SK-N-SH treated with all-trans-retinoic acid at 6 μM for 48 hours (cell line): ENCODE data around the gene KBTBD12.

Experiments
- ATAC-seq: fragments of 200-7000 bp; cut with Tn5 transposase; 3 replicates; pipeline ENCODE4 v1.9.1; 2020; ENCODE audit warnings: mild to moderate bottlenecking, moderate library complexity
- ARNTL ChIP-seq: fragments of 450-650 bp; formaldehyde crosslinking; IDR thresholded peaks from 2 replicates; pipeline ENCODE4 v1.5.0; 2020; ENCODE audit warnings: low read depth, mild to moderate bottlenecking, moderate library complexity, borderline replicate concordance
- BACH2 ChIP-seq: fragments of 250-450 bp; sonication (Bioruptor Pico); IDR thresholded peaks from 2 replicates; pipeline ENCODE4 v1.9.0; 2021; ENCODE audit warnings: mild to moderate bottlenecking, borderline replicate concordance
- CSDC2 ChIP-seq: fragments of 250-450 bp; sonication (Bioruptor Pico); IDR thresholded peaks from 2 replicates; pipeline ENCODE4 v1.5.0; 2020; ENCODE audit warnings: mild to moderate bottlenecking, moderate library complexity
- ESRRG ChIP-seq: fragments of 250-450 bp; sonication (Bioruptor Pico); IDR thresholded peaks from 2 replicates; pipeline ENCODE4 v1.6.1; 2021; ENCODE audit warnings: mild to moderate bottlenecking
- GLIS3 ChIP-seq: fragments of 250-450 bp; sonication (Bioruptor Pico); IDR thresholded peaks from 2 replicates; pipeline ENCODE4 v1.5.0; 2020; ENCODE audit warnings: mild to moderate bottlenecking, moderate library complexity
- ISL1 ChIP-seq: fragments of 250-450 bp; sonication (Bioruptor Pico); IDR thresholded peaks from 2 replicates; pipeline ENCODE4 v2.1.2; 2022; ENCODE audit warnings: mild to moderate bottlenecking, moderate library complexity
- OSR1 ChIP-seq: fragments of 250-450 bp; sonication (Bioruptor Pico); IDR thresholded peaks from 2 replicates; pipeline ENCODE4 v1.8.0; 2022; ENCODE audit warnings: moderate library complexity, mild to moderate bottlenecking, inconsistent platforms
- PPARA ChIP-seq: fragments of 250-450 bp; sonication (Bioruptor Pico); IDR thresholded peaks from 2 replicates; pipeline ENCODE4 v1.5.0; 2020; ENCODE audit warnings: mild to moderate bottlenecking, borderline replicate concordance
- SNAI2 ChIP-seq: fragments of 250-450 bp; sonication (Bioruptor Pico); IDR thresholded peaks from 2 replicates; pipeline ENCODE4 v1.5.0; 2020; ENCODE audit warnings: mild to moderate bottlenecking, moderate library complexity
- TCF4 ChIP-seq: fragments of 250-450 bp; sonication (Bioruptor Pico); IDR thresholded peaks from 2 replicates; pipeline ENCODE4 v1.8.0; 2021; ENCODE audit warnings: mild to moderate bottlenecking, moderate library complexity, borderline replicate concordance
- TOX ChIP-seq: fragments of 250-450 bp; sonication (Bioruptor Pico); IDR thresholded peaks from 2 replicates; pipeline ENCODE4 v1.8.0; 2021; ENCODE audit warnings: mild to moderate bottlenecking, moderate library complexity, borderline replicate concordance
- ZC3H10 ChIP-seq: fragments of 250-450 bp; sonication (Bioruptor Pico); IDR thresholded peaks from 2 replicates; pipeline ENCODE4 v1.5.1; 2021; ENCODE audit warnings: mild to moderate bottlenecking, moderate library complexity
- ZFP3 ChIP-seq: fragments of 250-450 bp; sonication (Bioruptor Pico); IDR thresholded peaks from 2 replicates; pipeline ENCODE4 v1.5.0; 2020; ENCODE audit warnings: mild to moderate bottlenecking, moderate library complexity
- ZFP30 ChIP-seq: fragments of 450-650 bp; formaldehyde crosslinking; IDR thresholded peaks from 2 replicates; pipeline ENCODE4 v1.5.0; 2022; ENCODE audit warnings: mild to moderate bottlenecking, moderate library complexity
- ZNF565 ChIP-seq: fragments of 450-650 bp; formaldehyde crosslinking; conservative IDR thresholded peaks from 2 replicates; pipeline ENCODE4 v1.5.0; 2020; ENCODE audit warnings: low read depth, mild to moderate bottlenecking, moderate library complexity
- ZNF8 ChIP-seq: fragments of 450-650 bp; formaldehyde crosslinking; IDR thresholded peaks from 2 replicates; pipeline ENCODE4 v1.5.0; 2020; ENCODE audit warnings: mild to moderate bottlenecking, moderate library complexity
- TF ChIP-seq, protein P1 (sequence below): fragments of 250-450 bp; sonication (Bioruptor Pico); IDR thresholded peaks from 2 replicates; pipeline ENCODE4 v1.8.0; 2020; ENCODE audit warnings: mild to moderate bottlenecking, moderate library complexity, borderline replicate concordance
- TF ChIP-seq, protein P2 (sequence below): fragments of 250-450 bp; sonication (Bioruptor Pico); IDR thresholded peaks from 2 replicates; pipeline ENCODE4 v1.5.1; 2021; ENCODE audit warnings: mild to moderate bottlenecking, moderate library complexity
- TF ChIP-seq, protein P3 (sequence below): fragments of 250-450 bp; sonication (Bioruptor Pico); IDR thresholded peaks from 2 replicates; pipeline ENCODE4 v1.8.0; 2021; ENCODE audit warnings: low read depth, mild to moderate bottlenecking, moderate library complexity, borderline replicate concordance
- TF ChIP-seq, protein P4 (sequence below): fragments of 250-450 bp; sonication (Bioruptor Pico); IDR thresholded peaks from 2 replicates; pipeline ENCODE4 v1.5.0; 2020; ENCODE audit warnings: mild to moderate bottlenecking, moderate library complexity
- TF ChIP-seq, protein P5 (sequence below): fragments of 250-450 bp; sonication (Bioruptor Pico); IDR thresholded peaks from 2 replicates; pipeline ENCODE4 v1.5.1; 2020; ENCODE audit warnings: low read depth, mild to moderate bottlenecking, moderate library complexity

The KBTBD12 gene

DNA sequence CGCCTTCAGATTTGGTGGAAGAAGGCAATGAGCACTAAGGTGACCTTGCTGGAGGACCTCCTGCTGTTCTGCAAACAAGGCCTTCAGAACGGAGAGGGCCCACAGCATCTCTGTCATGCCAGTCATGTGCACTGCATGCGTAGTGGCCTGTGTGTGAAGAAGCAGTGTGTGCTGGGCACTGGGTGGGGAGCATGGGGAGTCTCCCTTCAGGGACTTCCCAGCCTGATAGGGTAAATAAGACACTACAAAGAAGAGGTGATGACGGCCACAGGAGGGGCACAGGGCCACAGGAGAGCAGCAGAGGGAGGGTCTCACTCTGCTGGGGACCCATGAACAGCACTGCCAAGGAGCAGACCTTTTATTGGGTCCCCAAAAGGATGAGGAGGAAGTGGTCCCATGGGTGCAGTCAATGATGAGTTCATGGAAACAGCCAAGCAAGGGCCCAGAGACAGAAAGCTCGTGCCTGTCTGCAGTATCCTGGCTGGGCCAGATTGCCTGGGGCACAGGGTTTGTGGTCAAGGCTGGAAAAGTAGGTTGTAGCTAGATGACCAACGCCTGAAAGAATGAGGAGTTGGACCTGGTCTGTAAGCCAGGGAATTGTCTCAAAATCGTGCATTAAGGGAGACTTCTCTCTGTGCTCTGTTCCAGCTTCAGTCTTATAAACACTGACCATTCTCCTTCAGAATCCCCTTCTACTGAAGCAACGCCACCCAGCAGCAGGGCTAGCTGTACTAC is 69.4 kb downstream of the KBTBD12 start (continued):
- TF ChIP-seq, protein P1, sequence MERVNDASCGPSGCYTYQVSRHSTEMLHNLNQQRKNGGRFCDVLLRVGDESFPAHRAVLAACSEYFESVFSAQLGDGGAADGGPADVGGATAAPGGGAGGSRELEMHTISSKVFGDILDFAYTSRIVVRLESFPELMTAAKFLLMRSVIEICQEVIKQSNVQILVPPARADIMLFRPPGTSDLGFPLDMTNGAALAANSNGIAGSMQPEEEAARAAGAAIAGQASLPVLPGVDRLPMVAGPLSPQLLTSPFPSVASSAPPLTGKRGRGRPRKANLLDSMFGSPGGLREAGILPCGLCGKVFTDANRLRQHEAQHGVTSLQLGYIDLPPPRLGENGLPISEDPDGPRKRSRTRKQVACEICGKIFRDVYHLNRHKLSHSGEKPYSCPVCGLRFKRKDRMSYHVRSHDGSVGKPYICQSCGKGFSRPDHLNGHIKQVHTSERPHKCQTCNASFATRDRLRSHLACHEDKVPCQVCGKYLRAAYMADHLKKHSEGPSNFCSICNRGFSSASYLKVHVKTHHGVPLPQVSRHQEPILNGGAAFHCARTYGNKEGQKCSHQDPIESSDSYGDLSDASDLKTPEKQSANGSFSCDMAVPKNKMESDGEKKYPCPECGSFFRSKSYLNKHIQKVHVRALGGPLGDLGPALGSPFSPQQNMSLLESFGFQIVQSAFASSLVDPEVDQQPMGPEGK (CRISPR knock-in tag) = no peak
- TF ChIP-seq OSR1 (CRISPR knock-in tag) (no peak), ZNF565 (CRISPR knock-in tag) (no peak), SNAI2 (no peak), GLIS3 (no peak), ZC3H10 (CRISPR knock-in tag) (no peak)

DNA sequence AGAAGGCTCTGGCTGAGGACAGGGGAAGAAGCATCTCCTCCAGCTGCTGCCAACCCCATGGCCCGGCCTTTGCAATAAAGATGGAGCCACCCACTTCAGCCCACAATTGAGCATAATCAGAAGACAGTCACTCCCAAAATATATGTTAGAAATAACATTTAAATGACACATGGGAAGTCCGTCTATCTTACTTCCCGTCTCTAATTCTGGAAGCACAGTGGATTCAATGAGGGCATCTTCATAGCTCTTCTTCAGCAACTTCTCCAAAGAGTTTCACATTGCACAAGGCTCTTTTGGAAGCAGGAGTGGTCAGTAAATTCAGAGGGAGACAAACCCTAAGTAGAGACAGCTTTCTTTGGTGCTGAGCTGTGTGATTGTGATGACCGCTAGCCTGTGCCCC is 70.2 kb downstream of the KBTBD12 start:
- TF ChIP-seq, protein P2, sequence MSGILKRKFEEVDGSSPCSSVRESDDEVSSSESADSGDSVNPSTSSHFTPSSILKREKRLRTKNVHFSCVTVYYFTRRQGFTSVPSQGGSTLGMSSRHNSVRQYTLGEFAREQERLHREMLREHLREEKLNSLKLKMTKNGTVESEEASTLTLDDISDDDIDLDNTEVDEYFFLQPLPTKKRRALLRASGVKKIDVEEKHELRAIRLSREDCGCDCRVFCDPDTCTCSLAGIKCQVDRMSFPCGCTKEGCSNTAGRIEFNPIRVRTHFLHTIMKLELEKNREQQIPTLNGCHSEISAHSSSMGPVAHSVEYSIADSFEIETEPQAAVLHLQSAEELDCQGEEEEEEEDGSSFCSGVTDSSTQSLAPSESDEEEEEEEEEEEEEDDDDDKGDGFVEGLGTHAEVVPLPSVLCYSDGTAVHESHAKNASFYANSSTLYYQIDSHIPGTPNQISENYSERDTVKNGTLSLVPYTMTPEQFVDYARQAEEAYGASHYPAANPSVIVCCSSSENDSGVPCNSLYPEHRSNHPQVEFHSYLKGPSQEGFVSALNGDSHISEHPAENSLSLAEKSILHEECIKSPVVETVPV (CRISPR knock-in tag) = no peak
- TF ChIP-seq PPARA (CRISPR knock-in tag) = no peak
- TF ChIP-seq, protein P3, sequence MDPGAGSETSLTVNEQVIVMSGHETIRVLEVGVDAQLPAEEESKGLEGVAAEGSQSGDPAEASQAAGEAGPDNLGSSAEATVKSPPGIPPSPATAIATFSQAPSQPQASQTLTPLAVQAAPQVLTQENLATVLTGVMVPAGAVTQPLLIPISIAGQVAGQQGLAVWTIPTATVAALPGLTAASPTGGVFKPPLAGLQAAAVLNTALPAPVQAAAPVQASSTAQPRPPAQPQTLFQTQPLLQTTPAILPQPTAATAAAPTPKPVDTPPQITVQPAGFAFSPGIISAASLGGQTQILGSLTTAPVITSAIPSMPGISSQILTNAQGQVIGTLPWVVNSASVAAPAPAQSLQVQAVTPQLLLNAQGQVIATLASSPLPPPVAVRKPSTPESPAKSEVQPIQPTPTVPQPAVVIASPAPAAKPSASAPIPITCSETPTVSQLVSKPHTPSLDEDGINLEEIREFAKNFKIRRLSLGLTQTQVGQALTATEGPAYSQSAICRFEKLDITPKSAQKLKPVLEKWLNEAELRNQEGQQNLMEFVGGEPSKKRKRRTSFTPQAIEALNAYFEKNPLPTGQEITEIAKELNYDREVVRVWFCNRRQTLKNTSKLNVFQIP (CRISPR knock-in tag) = no peak
- no peak for TF ChIP-seq ZC3H10 (CRISPR knock-in tag)
- TF ChIP-seq OSR1 (CRISPR knock-in tag) = no peak
- no peak for TF ChIP-seq ZFP3
- no peak for TF ChIP-seq SNAI2
- no peak for ATAC-seq

DNA sequence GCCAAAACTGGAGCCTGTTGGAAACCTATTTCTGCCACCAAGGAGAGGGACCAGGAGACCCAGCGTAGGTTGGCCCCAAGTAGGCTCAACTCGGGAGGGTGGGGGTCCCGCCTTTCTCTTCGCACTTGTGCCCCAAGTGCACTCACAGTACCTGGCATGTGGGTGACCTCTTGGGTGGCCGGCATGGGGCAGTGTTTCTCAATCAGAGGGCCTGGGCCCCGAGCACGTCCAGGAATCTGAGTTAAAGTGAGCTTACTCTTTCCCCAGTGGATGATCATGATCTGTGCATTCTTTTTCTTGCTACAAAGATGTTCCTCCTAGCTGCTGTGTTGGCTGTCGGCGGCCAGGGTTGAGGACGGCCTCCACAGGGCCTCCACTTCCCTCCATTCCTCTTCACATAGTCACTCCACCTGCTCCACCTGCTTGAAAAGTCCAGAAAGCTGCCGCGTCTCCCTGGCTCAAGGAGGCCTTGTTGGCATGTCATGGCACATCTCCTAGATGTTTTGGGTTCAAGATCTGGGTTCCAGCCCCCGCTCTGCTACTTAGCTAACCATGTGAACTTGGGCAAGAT is 70.7 kb downstream of the KBTBD12 start:
- no peak for ATAC-seq
- TF ChIP-seq, protein P4, sequence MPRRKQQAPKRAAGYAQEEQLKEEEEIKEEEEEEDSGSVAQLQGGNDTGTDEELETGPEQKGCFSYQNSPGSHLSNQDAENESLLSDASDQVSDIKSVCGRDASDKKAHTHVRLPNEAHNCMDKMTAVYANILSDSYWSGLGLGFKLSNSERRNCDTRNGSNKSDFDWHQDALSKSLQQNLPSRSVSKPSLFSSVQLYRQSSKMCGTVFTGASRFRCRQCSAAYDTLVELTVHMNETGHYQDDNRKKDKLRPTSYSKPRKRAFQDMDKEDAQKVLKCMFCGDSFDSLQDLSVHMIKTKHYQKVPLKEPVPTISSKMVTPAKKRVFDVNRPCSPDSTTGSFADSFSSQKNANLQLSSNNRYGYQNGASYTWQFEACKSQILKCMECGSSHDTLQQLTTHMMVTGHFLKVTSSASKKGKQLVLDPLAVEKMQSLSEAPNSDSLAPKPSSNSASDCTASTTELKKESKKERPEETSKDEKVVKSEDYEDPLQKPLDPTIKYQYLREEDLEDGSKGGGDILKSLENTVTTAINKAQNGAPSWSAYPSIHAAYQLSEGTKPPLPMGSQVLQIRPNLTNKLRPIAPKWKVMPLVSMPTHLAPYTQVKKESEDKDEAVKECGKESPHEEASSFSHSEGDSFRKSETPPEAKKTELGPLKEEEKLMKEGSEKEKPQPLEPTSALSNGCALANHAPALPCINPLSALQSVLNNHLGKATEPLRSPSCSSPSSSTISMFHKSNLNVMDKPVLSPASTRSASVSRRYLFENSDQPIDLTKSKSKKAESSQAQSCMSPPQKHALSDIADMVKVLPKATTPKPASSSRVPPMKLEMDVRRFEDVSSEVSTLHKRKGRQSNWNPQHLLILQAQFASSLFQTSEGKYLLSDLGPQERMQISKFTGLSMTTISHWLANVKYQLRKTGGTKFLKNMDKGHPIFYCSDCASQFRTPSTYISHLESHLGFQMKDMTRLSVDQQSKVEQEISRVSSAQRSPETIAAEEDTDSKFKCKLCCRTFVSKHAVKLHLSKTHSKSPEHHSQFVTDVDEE (CRISPR knock-in tag) = no peak
- TF ChIP-seq ZFP30 (CRISPR knock-in tag) (no peak), ISL1 (CRISPR knock-in tag) (no peak), TCF4 (CRISPR knock-in tag) (no peak), ZC3H10 (CRISPR knock-in tag) (no peak), ZNF565 (CRISPR knock-in tag) (no peak), SNAI2 (no peak), ESRRG (CRISPR knock-in tag) (no peak), ARNTL (CRISPR knock-in tag) (no peak), BACH2 (CRISPR knock-in tag) (no peak), ZNF8 (CRISPR knock-in tag) (no peak), GLIS3 (no peak), TOX (CRISPR knock-in tag) (no peak), CSDC2 (CRISPR knock-in tag) (no peak), OSR1 (CRISPR knock-in tag) (no peak)
- TF ChIP-seq, protein P2 (CRISPR knock-in tag) = no peak
- TF ChIP-seq, protein P5, sequence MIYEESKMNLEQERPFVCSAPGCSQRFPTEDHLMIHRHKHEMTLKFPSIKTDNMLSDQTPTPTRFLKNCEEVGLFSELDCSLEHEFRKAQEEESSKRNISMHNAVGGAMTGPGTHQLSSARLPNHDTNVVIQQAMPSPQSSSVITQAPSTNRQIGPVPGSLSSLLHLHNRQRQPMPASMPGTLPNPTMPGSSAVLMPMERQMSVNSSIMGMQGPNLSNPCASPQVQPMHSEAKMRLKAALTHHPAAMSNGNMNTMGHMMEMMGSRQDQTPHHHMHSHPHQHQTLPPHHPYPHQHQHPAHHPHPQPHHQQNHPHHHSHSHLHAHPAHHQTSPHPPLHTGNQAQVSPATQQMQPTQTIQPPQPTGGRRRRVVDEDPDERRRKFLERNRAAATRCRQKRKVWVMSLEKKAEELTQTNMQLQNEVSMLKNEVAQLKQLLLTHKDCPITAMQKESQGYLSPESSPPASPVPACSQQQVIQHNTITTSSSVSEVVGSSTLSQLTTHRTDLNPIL = no peak
- TF ChIP-seq, protein P3 (CRISPR knock-in tag) = no peak
